ENCODE results near the gene CD2.

Gene CD2

GRCh38 chr1:116754198-116754977 is at the start of gene CD2:
CD2 (plus strand) TSS chr1:116754430; CDS start chr1:116754493, 63 bp downstream.
- no peak for TF ChIP-seq CTCF (IDR thresholded peaks at IDR 0.05; ENCODE audit: low read depth, low read length)
- H3K4me3 ChIP-seq (ENCODE audit: low read depth, low read length): no peak within 1 kb of the TSS

- TF ChIP-seq CTCF (IDR thresholded peaks at IDR 0.05; ENCODE audit: low read depth, low read length): no peak
- H3K4me3 ChIP-seq (ENCODE audit: low read depth, low read length): no peak overlapping the region
These were observed 48.1 kb upstream of the CD2 start for GRCh38 chr1:116706123-116706522.

GRCh38 chr1:116706841-116707240 is 47.4 kb upstream of the CD2 start:
- no peak overlapping the region for H3K4me3 ChIP-seq (ENCODE audit: low read depth, low read length)
- TF ChIP-seq CTCF (IDR thresholded peaks at IDR 0.05; ENCODE audit: low read depth, low read length): no peak

- no peak overlapping the region for H3K4me3 ChIP-seq (ENCODE audit: low read depth, low read length)
- TF ChIP-seq CTCF (IDR thresholded peaks at IDR 0.05; ENCODE audit: low read depth, low read length): no peak
These were observed 45.9 kb upstream of the CD2 start for GRCh38 chr1:116708255-116708900.

- no peak overlapping the region for H3K4me3 ChIP-seq (ENCODE audit: low read depth, low read length)
- TF ChIP-seq CTCF (IDR thresholded peaks at IDR 0.05; ENCODE audit: low read depth, low read length): no peak
These were observed 44.5 kb upstream of the CD2 start for GRCh38 chr1:116709666-116710167.

- TF ChIP-seq CTCF (IDR thresholded peaks at IDR 0.05; ENCODE audit: low read depth, low read length): no peak
- no peak overlapping the region for H3K4me3 ChIP-seq (ENCODE audit: low read depth, low read length)
These were observed 43.6 kb upstream of the CD2 start for GRCh38 chr1:116710420-116711262.
